SK-N-SH (cell line): ENCODE results near the gene CNFN. TPM values are rescaled to one million over a fixed set of nuclear protein-coding genes. Genes with fewer than 3 reads are reported as not detected.

ENCODE experiments used
- CTCF ChIA-PET: fragments of 300-600, 350-600 bp; formaldehyde crosslinking; extraction: SDS; loops from one replicate; lab custom pipeline; 2021; lab: Yijun Ruan, JAX
- POLR2A ChIA-PET: fragments of 350-600 bp; sonication (Branson Sonifier 250); formaldehyde crosslinking; extraction: SDS; loops from one replicate; lab custom pipeline; 2020; ENCODE audit warnings: antibody characterized with exemption, inconsistent platforms; lab: Yijun Ruan, JAX
- DNase-seq: peaks from one replicate; pipeline ENCODE4 v3.0.0; 2012
- H2AFZ ChIP-seq: fragments of 200-600 bp; sonication (generic); 2 replicates; pipeline ENCODE4 v1.8.1; 2016; ENCODE audit warnings: antibody characterized with exemption, mild to moderate bottlenecking, low read depth
- H3F3A ChIP-seq: fragments of 200-600 bp; sonication (generic); replicated peaks from 2 replicates; pipeline ENCODE3; 2016; ENCODE audit warnings: antibody characterized with exemption, mild to moderate bottlenecking; ENCODE audit not compliant: insufficient read depth
- H3K27ac ChIP-seq, 2 experiments: fragments of 200-500 bp in 1 of 2; fragments of 200-600 bp in 1 of 2; sonication (Bioruptor generic) in 1 of 2; sonication (generic), shearing (Covaris generic) in 1 of 2; 2 replicates each; pipeline versions ENCODE4 v1.5.1 to v1.6.1; 2014 to 2016; ENCODE audit warnings: low read depth in 2 of 2, inconsistent platforms in 1 of 2, low read length in 1 of 2, mild to moderate bottlenecking in 1 of 2, mixed read lengths in 1 of 2
- H3K27me3 ChIP-seq: fragments of 200-600 bp; sonication (generic), shearing (Covaris generic); 2 replicates; pipeline ENCODE4 v1.6.1; 2016; ENCODE audit warnings: mixed run types; ENCODE audit not compliant: insufficient read depth
- H3K36me3 ChIP-seq, 2 experiments: fragments of 200-500 bp in 1 of 2; fragments of 200-600 bp in 1 of 2; sonication (Bioruptor generic) in 1 of 2; sonication (generic) in 1 of 2; replicated peaks in 1 of 2; 2 replicates each; pipeline versions ENCODE3 to v1.5.1; 2014 to 2016; ENCODE audit warnings: low read length in 1 of 2, mild to moderate bottlenecking in 1 of 2; ENCODE audit not compliant: insufficient read depth in 2 of 2, control insufficient read depth in 1 of 2
- H3K4me1 ChIP-seq, 2 experiments: fragments of 200-500 bp in 1 of 2; fragments of 200-600 bp in 1 of 2; sonication (Bioruptor generic) in 1 of 2; sonication (generic), shearing (Covaris generic) in 1 of 2; 2 replicates each; pipeline versions ENCODE4 v1.5.1 to v1.6.1; 2014 to 2016; ENCODE audit warnings: low read depth in 1 of 2, low read length in 1 of 2, mixed run types in 1 of 2; ENCODE audit not compliant: insufficient read depth in 2 of 2, control insufficient read depth in 1 of 2
- H3K4me2 ChIP-seq: fragments of 200-600 bp; sonication (generic), shearing (Covaris generic); 2 replicates; pipeline ENCODE4 v1.6.1; 2017; ENCODE audit warnings: mixed run types
- H3K4me3 ChIP-seq, 2 experiments: fragments of 200-500 bp in 1 of 2; fragments of 200-600 bp in 1 of 2; sonication (Bioruptor generic) in 1 of 2; sonication (generic), shearing (Covaris generic) in 1 of 2; 2 replicates each; pipeline versions ENCODE4 v1.5.1 to v1.8.1; 2014 to 2016; ENCODE audit warnings: low read depth in 2 of 2, inconsistent platforms in 1 of 2, low read length in 1 of 2, mild to moderate bottlenecking in 1 of 2, mixed read lengths in 1 of 2, moderate library complexity in 1 of 2
- H3K79me2 ChIP-seq: fragments of 200-600 bp; sonication (generic); 2 replicates; pipeline ENCODE4 v1.8.1; 2017; ENCODE audit warnings: mild to moderate bottlenecking; ENCODE audit not compliant: insufficient read depth
- H3K9ac ChIP-seq: fragments of 200-600 bp; sonication (generic); 2 replicates; pipeline ENCODE4 v1.6.1; 2017; ENCODE audit warnings: mixed run types
- H3K9me2 ChIP-seq: fragments of 200-600 bp; sonication (generic); 2 replicates; pipeline ENCODE4 v1.6.1; 2017; ENCODE audit warnings: mixed run types
- H3K9me3 ChIP-seq: fragments of 200-600 bp; sonication (generic); 2 replicates; pipeline ENCODE4 v1.6.1; 2017; ENCODE audit warnings: mixed run types, mild to moderate bottlenecking, moderate library complexity
- H4K20me1 ChIP-seq: fragments of 200-600 bp; sonication (generic); 2 replicates; pipeline ENCODE4 v1.6.1; 2017; ENCODE audit warnings: mild to moderate bottlenecking, mixed run types; ENCODE audit not compliant: insufficient read depth
- ELF1 ChIP-seq: IDR thresholded peaks from 2 replicates; pipeline ENCODE4 v1.4.0; 2012
- EP300 ChIP-seq, 2 experiments: IDR thresholded peaks; 2 replicates each; pipeline versions ENCODE4 v1.4.0 to v1.6.1; 2012; ENCODE audit warnings: borderline replicate concordance in 1 of 2, low read depth in 1 of 2, low read length in 1 of 2
- EZH2phosphoT487 ChIP-seq: fragments of 200-600 bp; sonication (generic); IDR thresholded peaks from 2 replicates; pipeline ENCODE4 v1.6.1; 2017; ENCODE audit warnings: low read depth, mixed run types, mild to moderate bottlenecking, antibody characterized with exemption, moderate library complexity, borderline replicate concordance
- GABPA ChIP-seq: IDR thresholded peaks from 2 replicates; pipeline ENCODE4 v1.4.0; 2012; ENCODE audit warnings: low read depth, mild to moderate bottlenecking
- GATA2 ChIP-seq: sonication (generic); formaldehyde crosslinking; IDR thresholded peaks from 2 replicates; pipeline ENCODE4 v1.5.0; 2020; ENCODE audit warnings: mild to moderate bottlenecking, missing genetic modification reagents
- IRF3 ChIP-seq: fragments of 150-350 bp; IDR thresholded peaks from 2 replicates; pipeline ENCODE4 v1.6.1; 2016; ENCODE audit warnings: mild to moderate bottlenecking, low read depth, low read length
- MXI1 ChIP-seq: IDR thresholded peaks from 2 replicates; pipeline ENCODE4 v1.6.1; 2012; ENCODE audit warnings: mild to moderate bottlenecking, low read depth, low read length, improper control_type of control experiment
- NFIC ChIP-seq: IDR thresholded peaks from 2 replicates; pipeline ENCODE4 v1.4.0; 2012; ENCODE audit warnings: borderline replicate concordance
- NRF1 ChIP-seq: IDR thresholded peaks from 2 replicates; pipeline ENCODE4 v1.6.1; 2012; ENCODE audit warnings: low read depth, mild to moderate bottlenecking, low read length
- POLR2AphosphoS5 ChIP-seq: IDR thresholded peaks from 2 replicates; pipeline ENCODE4 v1.6.1; 2012; ENCODE audit warnings: low read depth, low read length
- RAD21 ChIP-seq: IDR thresholded peaks from 2 replicates; pipeline ENCODE4 v1.6.1; 2012; ENCODE audit warnings: mild to moderate bottlenecking, low read length
- RXRA ChIP-seq: IDR thresholded peaks from 2 replicates; pipeline ENCODE4 v1.4.0; 2012; ENCODE audit warnings: low read depth, mild to moderate bottlenecking, borderline replicate concordance
- SIN3A ChIP-seq: IDR thresholded peaks from 2 replicates; pipeline ENCODE4 v1.6.1; 2012; ENCODE audit warnings: low read depth, mild to moderate bottlenecking, low read length, moderate library complexity, borderline replicate concordance
- SMC3 ChIP-seq: IDR thresholded peaks from 2 replicates; pipeline ENCODE4 v1.6.1; 2012; ENCODE audit warnings: low read depth, low read length, improper control_type of control experiment
- TAF1 ChIP-seq: IDR thresholded peaks from 2 replicates; pipeline ENCODE4 v1.6.1; 2012; ENCODE audit warnings: low read depth, mild to moderate bottlenecking, low read length, moderate library complexity, borderline replicate concordance
- TCF12 ChIP-seq: IDR thresholded peaks from 2 replicates; pipeline ENCODE4 v1.4.0; 2012
- YY1 ChIP-seq: IDR thresholded peaks from 2 replicates; pipeline ENCODE4 v1.4.0; 2012; ENCODE audit warnings: low read depth, mild to moderate bottlenecking
- ZBTB33 ChIP-seq: IDR thresholded peaks from 2 replicates; pipeline ENCODE4 v1.4.0; 2012; ENCODE audit warnings: low read depth, borderline replicate concordance
- WGBS: methylation state at CpG from one replicate; pipeline ENCODE4 v1.1.6; 2017; ENCODE audit warnings: low lambda C conversion rate; 5-methylcytosine and 5-hydroxymethylcytosine counted together
- polyA plus RNA-seq, 3 experiments: library from polyadenylated mRNA; depleted of rRNA; stranded (reverse); fragments of >200 nt; gene quantifications; 2 replicates each; pipeline ENCODE4 v1.2.3, GENCODE V29; 2012
- TF ChIP-seq, protein P1 (sequence below): fragments of 150-350 bp; IDR thresholded peaks from 2 replicates; pipeline ENCODE4 v1.6.1; 2017; ENCODE audit warnings: antibody characterized with exemption, low read length, low read depth, borderline replicate concordance

Gene CNFN, protein sequence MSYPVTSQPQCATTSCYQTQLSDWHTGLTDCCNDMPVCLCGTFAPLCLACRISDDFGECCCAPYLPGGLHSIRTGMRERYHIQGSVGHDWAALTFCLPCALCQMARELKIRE
- polyA plus RNA-seq (2012; rRNA removed) = 2.3 and 4.5 TPM in 2 replicates
- polyA plus RNA-seq (2012; cell fraction: cytosol; rRNA removed) = 1.4 and 2.9 TPM in 2 replicates
- polyA plus RNA-seq (2012; cell fraction: nucleus; rRNA removed) = 0.80 and 4.0 TPM in 2 replicates

DNA sequence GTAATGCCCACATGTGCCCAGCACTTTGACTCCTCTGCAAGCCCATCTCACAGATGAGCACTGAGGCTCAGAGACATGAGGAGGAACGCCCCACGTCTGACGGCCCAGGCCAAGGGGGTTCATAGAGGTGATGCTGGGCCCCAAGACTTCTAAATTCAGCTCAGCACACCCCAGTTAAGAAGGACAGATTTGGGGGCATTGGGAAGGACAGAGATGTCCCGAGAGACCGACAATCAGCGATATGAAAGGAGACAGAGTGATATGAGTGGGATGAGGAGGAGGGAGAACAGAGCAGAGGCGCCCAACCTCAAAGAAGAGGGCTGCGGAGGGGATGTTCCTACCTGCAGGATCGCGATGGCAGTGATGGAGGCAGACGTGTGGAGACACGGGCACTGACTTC is at the start of gene CNFN:
Gene CNFN (minus strand): TSS at position 399 of the 400 bp plus-strand sequence. CDS start 1,260 bp downstream, outside the sequence.
- H3K9me2 ChIP-seq = no peaks in the 10 kb centered on the region
- DNase-seq = no peak
- H3K9me3 ChIP-seq = no peaks in the 10 kb centered on the region
- no peaks in the 10 kb centered on the region; the same call in none of the 2 replicates for H3K27me3 ChIP-seq
- POLR2A ChIA-PET = no interaction called here
- H3K79me2 ChIP-seq = no peaks in the 10 kb centered on the region
- H3K36me3 ChIP-seq = no peaks in the 10 kb centered on the region
- no peak within 1 kb of the TSS for H3K4me2 ChIP-seq
- H3F3A ChIP-seq = peaks cover 5% of the 10 kb centered on the region
- no peak within 1 kb of the TSS for H3K9ac ChIP-seq
- no peak within 1 kb of the TSS for H3K4me3 ChIP-seq
- WGBS = 46% methylated on average over 12 of the region's 12 CpGs
- no peaks in the 10 kb centered on the region for H4K20me1 ChIP-seq
- CTCF ChIA-PET = interaction anchor here (4.2 kb wide), 1 partner anchor 11 kb away, joined by 32 read pairs; no protein-coding TSS in a partner anchor
- H2AFZ ChIP-seq = no peak within 1 kb of the TSS
- H3K27ac ChIP-seq = no peak within 1 kb of the TSS
- TF ChIP-seq, protein P1, sequence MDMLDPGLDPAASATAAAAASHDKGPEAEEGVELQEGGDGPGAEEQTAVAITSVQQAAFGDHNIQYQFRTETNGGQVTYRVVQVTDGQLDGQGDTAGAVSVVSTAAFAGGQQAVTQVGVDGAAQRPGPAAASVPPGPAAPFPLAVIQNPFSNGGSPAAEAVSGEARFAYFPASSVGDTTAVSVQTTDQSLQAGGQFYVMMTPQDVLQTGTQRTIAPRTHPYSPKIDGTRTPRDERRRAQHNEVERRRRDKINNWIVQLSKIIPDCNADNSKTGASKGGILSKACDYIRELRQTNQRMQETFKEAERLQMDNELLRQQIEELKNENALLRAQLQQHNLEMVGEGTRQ = no peak
- TF ChIP-seq GABPA = no peak
- TF ChIP-seq SIN3A = no peak
- TF ChIP-seq SMC3 = no peak
- H3K4me1 ChIP-seq = no peaks in the 10 kb centered on the region; a peak in 1 of 4 replicates

GRCh38 chr19:42436006-42436405 is 45.9 kb upstream of the CNFN start:
- no peak for TF ChIP-seq MXI1
- TF ChIP-seq TCF12 = no peak
- TF ChIP-seq NFIC = no peak
- no peak for TF ChIP-seq RXRA
- Histone ChIP-seq H3K36me3 (no peaks in the 10 kb centered on the region), H3K27ac (no peak overlapping the region), H3K9ac (no peak overlapping the region), H2AFZ (no peak overlapping the region), H4K20me1 (no peaks in the 10 kb centered on the region), H3K9me2 (no peaks in the 10 kb centered on the region), H3K27me3 (no peaks in the 10 kb centered on the region), H3K9me3 (no peaks in the 10 kb centered on the region), H3K79me2 (no peaks in the 10 kb centered on the region), H3F3A (no peaks in the 10 kb centered on the region), H3K4me2 (no peak overlapping the region), H3K4me3 (no peak overlapping the region), H3K4me1 (no peaks in the 10 kb centered on the region; a peak in 1 of 4 replicates)
- ChIA-PET CTCF (interaction anchor here (0.8 to 1.0 kb wide), 2 partner anchors 14 to 15 kb away, joined by 3 to 4 read pairs; no protein-coding TSS in a partner anchor), POLR2A (no interaction called here)
- 72% methylated on average over 3 of the region's 3 CpGs for WGBS
- no peak for DNase-seq

DNA sequence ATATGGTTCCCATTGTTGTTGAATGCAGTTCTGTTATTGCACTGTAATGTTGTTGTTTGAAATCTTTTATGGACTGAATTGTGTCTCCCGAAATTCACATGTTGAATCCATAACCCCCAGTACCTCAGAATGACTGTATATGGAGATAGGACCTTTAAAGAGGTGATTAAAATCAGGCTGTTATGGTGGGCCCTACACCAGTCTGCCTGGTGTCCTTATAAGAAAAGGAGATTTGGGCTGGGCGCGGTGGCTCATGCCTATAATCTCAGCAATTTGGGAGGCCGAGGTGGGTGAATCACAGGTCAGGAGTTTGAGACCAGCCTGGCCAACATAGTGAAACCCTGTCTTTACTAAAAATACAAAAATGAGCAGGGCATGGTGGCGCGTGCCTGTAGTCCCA is 45.2 kb upstream of the CNFN start:
- no peaks in the 10 kb centered on the region for H3F3A ChIP-seq
- H3K27ac ChIP-seq = no peak overlapping the region
- no peak overlapping the region for H3K4me3 ChIP-seq
- no peaks in the 10 kb centered on the region for H3K9me3 ChIP-seq
- no peak overlapping the region for H3K4me2 ChIP-seq
- no peaks in the 10 kb centered on the region for H4K20me1 ChIP-seq
- DNase-seq = no peak
- ChIA-PET POLR2A (no interaction called here), CTCF (interaction anchor here (1.2 kb wide), 1 partner anchor 11 kb away, joined by 3 read pairs; no protein-coding TSS in a partner anchor)
- no peaks in the 10 kb centered on the region for H3K9me2 ChIP-seq
- H3K4me1 ChIP-seq = no peaks in the 10 kb centered on the region; a peak in 1 of 4 replicates
- no peaks in the 10 kb centered on the region for H3K27me3 ChIP-seq
- WGBS = 86% methylated on average over 6 of the region's 6 CpGs
- H2AFZ ChIP-seq = no peak overlapping the region
- no peak overlapping the region for H3K9ac ChIP-seq
- no peaks in the 10 kb centered on the region for H3K79me2 ChIP-seq
- H3K36me3 ChIP-seq = no peaks in the 10 kb centered on the region
- TF ChIP-seq TCF12 (no peak), YY1 (no peak), MXI1 (no peak), RAD21 (no peak), EZH2phosphoT487 (no peak), GATA2 (no peak), TAF1 (no peak), EP300 (IDR thresholded peaks at IDR 0.05; ENCODE audit: borderline replicate concordance in 1 of 2, low read depth in 1 of 2, low read length in 1 of 2) (no peak), NRF1 (no peak), RXRA (no peak), IRF3 (no peak), ZBTB33 (no peak), ELF1 (no peak), POLR2AphosphoS5 (no peak)
